Type B pancreatic cell (in vitro differentiated cells): ENCODE data around the gene MLIP. TPM values are rescaled to one million over a fixed set of nuclear protein-coding genes. Genes with fewer than 3 reads are reported as not detected.

ENCODE experiments used
- DNase-seq: peaks from one replicate; pipeline ENCODE4 v3.0.0; 2021; ENCODE audit warnings: mixed read lengths; ENCODE audit not compliant: unreplicated experiment; ENCODE audit errors: extremely low spot score
- H3K27ac Mint-ChIP-seq: 2 replicates; pipeline ENCODE4 v1.8.0; 2021; ENCODE audit warnings: mild to moderate bottlenecking, mixed read lengths
- H3K27me3 Mint-ChIP-seq: 2 replicates; pipeline ENCODE4 v1.8.0; 2021; ENCODE audit warnings: mixed read lengths
- H3K36me3 Mint-ChIP-seq: 2 replicates; pipeline ENCODE4 v1.8.0; 2021; ENCODE audit warnings: mixed read lengths
- H3K4me1 Mint-ChIP-seq: one replicate; pipeline ENCODE4 v1.8.0; 2021; ENCODE audit warnings: mixed read lengths; ENCODE audit not compliant: unreplicated experiment
- H3K4me3 Mint-ChIP-seq: 2 replicates; pipeline ENCODE4 v1.8.0; 2021; ENCODE audit warnings: mild to moderate bottlenecking, mixed read lengths
- H3K9me3 Mint-ChIP-seq: 2 replicates; pipeline ENCODE4 v1.8.0; 2021; ENCODE audit warnings: mixed read lengths
- CTCF ChIP-seq: fragments of 200-600 bp; sonication (generic); conservative IDR thresholded peaks from 2 replicates; pipeline ENCODE4 v1.5.0; 2021; ENCODE audit warnings: antibody characterized with exemption, mild to moderate bottlenecking
- total RNA-seq: library from RNA; stranded (reverse); gene quantifications from 2 replicates; pipeline ENCODE4 v1.2.1, GENCODE V29; 2021; ENCODE audit warnings: low replicate concordance

MLIP gene
- total RNA-seq, 1 donor from 2014 or later, result 0.43 TPM

DNA sequence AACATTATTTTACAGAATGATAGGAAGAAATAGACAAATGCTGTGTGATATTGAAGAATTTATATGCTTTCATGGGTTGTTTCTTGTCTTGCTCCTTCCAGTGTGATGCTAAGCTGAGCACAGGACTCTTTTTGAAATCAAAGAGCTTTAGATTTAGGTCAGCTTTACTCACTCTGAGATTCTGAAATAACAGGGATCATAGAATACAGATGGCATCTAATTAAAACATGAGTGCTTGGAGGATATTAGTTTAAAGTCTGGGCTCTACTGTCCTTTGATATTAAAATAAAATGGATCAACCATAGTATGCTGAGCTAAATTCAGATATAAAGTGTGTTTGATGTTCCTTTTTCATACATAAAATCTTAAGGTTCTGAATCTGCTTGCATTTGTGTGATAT, 29.6 kb downstream of the MLIP start:
- Mint-ChIP-seq H3K36me3 (no peaks in the 10 kb centered on the region), H3K9me3 (peaks cover 7% of the 10 kb centered on the region), H3K4me1 (peaks cover 2% of the 10 kb centered on the region), H3K4me3 (no peak overlapping the region), H3K27me3 (no peaks in the 10 kb centered on the region), H3K27ac (no peak overlapping the region)
- no peak for TF ChIP-seq CTCF
- DNase-seq, result no peak

GRCh38 chr6:54142889-54143519, 31.8 kb downstream of the MLIP start:
- H3K4me3 Mint-ChIP-seq, result no peak overlapping the region
- TF ChIP-seq CTCF, result no peak
- no peaks in the 10 kb centered on the region for H3K4me1 Mint-ChIP-seq
- peaks cover under 1% of the 10 kb centered on the region for H3K9me3 Mint-ChIP-seq
- no peak overlapping the region for H3K27ac Mint-ChIP-seq
- no peaks in the 10 kb centered on the region for H3K36me3 Mint-ChIP-seq
- no peak for DNase-seq
- no peaks in the 10 kb centered on the region for H3K27me3 Mint-ChIP-seq

- Mint-ChIP-seq H3K4me1 (no peaks in the 10 kb centered on the region), H3K27ac (no peak overlapping the region), H3K36me3 (no peaks in the 10 kb centered on the region), H3K4me3 (no peak overlapping the region), H3K9me3 (no peaks in the 10 kb centered on the region), H3K27me3 (no peaks in the 10 kb centered on the region)
- DNase-seq, result no peak
- TF ChIP-seq CTCF, result no peak
These were observed 40.6 kb downstream of the MLIP start for GRCh38 chr6:54151861-54152260.

GRCh38 chr6:54156650-54157250, 45.5 kb downstream of the MLIP start:
- no peak overlapping the region for H3K27ac Mint-ChIP-seq
- no peaks in the 10 kb centered on the region for H3K9me3 Mint-ChIP-seq
- H3K36me3 Mint-ChIP-seq, result no peaks in the 10 kb centered on the region
- H3K4me1 Mint-ChIP-seq, result no peaks in the 10 kb centered on the region
- TF ChIP-seq CTCF, result no peak
- no peaks in the 10 kb centered on the region for H3K27me3 Mint-ChIP-seq
- DNase-seq, result no peak
- H3K4me3 Mint-ChIP-seq, result no peak overlapping the region

DNA sequence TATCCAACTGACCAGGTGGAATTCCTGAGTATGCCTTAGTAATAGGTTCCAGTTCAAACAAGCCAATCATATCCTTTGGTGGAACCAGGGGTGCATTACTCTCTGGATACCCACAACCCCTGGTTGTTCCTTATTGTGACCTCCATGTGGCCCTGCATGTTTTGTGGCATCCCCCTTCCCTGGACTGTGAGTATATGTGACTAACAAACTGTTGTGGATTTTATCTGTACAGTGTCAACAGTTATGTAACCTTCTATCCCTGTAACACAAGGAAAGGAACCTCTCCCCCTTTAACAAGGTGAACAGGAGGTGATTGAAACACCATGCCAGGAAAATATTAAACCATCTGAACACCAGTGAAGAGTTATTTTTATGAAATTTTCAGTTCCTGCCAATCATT, 46.2 kb downstream of the MLIP start:
- Mint-ChIP-seq H3K4me1 (no peaks in the 10 kb centered on the region), H3K36me3 (no peaks in the 10 kb centered on the region), H3K27me3 (peaks cover 2% of the 10 kb centered on the region), H3K9me3 (no peaks in the 10 kb centered on the region), H3K27ac (no peak overlapping the region), H3K4me3 (no peak overlapping the region)
- TF ChIP-seq CTCF, result no peak
- DNase-seq, result no peak
